Measurements from ENCODE around the gene NXF1. TPM values are rescaled to one million over a fixed set of nuclear protein-coding genes. Genes with fewer than 3 reads are reported as not detected.
A peak's percentile ranks its signal among the peaks of the same experiment; 100 is the strongest.

NXF1 gene
- total and polyA plus RNA-seq, 10 of the 15 experiments (the other 5 are each of a cell fraction or from before 2014, with no cell fraction given) = 20.7 to 84.9 (median 40.6) TPM

DNA sequence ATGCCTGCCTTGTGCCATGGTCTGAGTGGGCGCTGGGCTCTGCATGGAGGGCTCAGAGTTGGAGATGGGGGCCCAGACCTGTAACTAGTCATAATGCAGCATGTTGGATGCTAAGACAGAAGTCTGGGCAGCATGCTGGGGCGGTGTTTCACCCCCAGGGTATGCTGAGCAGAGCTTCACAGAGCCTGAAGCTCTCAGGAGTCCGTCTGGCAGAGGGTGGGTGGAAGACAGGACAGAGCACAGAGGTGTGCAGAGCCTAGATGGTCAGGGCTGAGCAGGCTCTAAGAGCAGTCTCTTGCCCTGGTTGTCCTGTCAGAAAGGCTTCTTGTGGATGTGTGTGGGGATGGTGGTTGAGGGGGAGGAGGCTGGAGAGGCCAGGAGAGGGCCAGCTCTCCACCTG lies 26.8 kb downstream of the NXF1 start:
- H3K4me2 ChIP-seq (ENCODE audit: control insufficient read depth, insufficient read depth) = no peak overlapping the region
- no peaks in the 10 kb centered on the region for H4K20me1 ChIP-seq (ENCODE audit: control insufficient read depth, insufficient read depth)
- POLR2A ChIA-PET = interaction anchor here (0.5 kb wide), 1 partner anchor 34 kb away, joined by 3 read pairs; no protein-coding TSS in a partner anchor
- RAD21 ChIA-PET (ENCODE audit: unreplicated experiment) = interaction anchor here (1.1 kb wide), 1 partner anchor 8 kb away, joined by 4 read pairs; no protein-coding TSS in a partner anchor
- intact Hi-C loops (cut with micrococcal nuclease; ENCODE audit: unreplicated experiment) = no loop called here
- FAIRE-seq (no peak), ATAC-seq (no peak; the same call in 2 of the 3 replicates), DNase-seq (ENCODE audit: low read depth, low spot score) (no peak)
- TF ChIP-seq STAT3 (IDR thresholded peaks at IDR 0.05; ENCODE audit: low read depth, low read length) = no peak
- TF ChIP-seq MEF2B (IDR thresholded peaks at IDR 0.05; ENCODE audit: partially characterized antibody, poor library complexity, severe bottlenecking) = no peak
- no peak for TF ChIP-seq MYC (IDR thresholded peaks at IDR 0.05; ENCODE audit: insufficient read depth, insufficient read length, insufficient replicate concordance, low read length, severe bottlenecking)
- H3K9me3 ChIP-seq (replicated peaks; ENCODE audit: control insufficient read depth, insufficient read depth, low read length) = no peaks in the 10 kb centered on the region
- no peak overlapping the region for H2AFZ ChIP-seq (ENCODE audit: control insufficient read depth, low read depth, low read length)
- WGBS (ENCODE audit: insufficient coverage, insufficient replicate concordance, low lambda C conversion rate, missing lambda C conversion rate) = 92% methylated on average over 3 of the region's 3 CpGs
- H3K27me3 ChIP-seq (replicated peaks in 1 of 2; ENCODE audit: control insufficient read depth in 2 of 2, insufficient read depth in 2 of 2, low read length in 1 of 2) = no peaks in the 10 kb centered on the region
- H3K36me3 ChIP-seq (ENCODE audit: control insufficient read depth in 2 of 2, insufficient read depth in 2 of 2, low read length in 1 of 2) = peaks cover 12 to 16% of the 10 kb centered on the region in 2 experiments; a peak in 3 of 4 replicates
- H3K9ac ChIP-seq (ENCODE audit: control insufficient read depth, insufficient read depth, low read length) = no peak overlapping the region
- SMC1A ChIA-PET (ENCODE audit: uncharacterized antibody, unreplicated experiment) = no interaction called here
- no peak overlapping the region for H3K27ac ChIP-seq (ENCODE audit: control insufficient read depth, insufficient read depth)
- BruUV-seq (replicated peaks) = no TSS peak
- in situ Hi-C loops (cut with MboI) = no loop called here
- peaks cover 4% of the 10 kb centered on the region for H3K4me1 ChIP-seq (ENCODE audit: control insufficient read depth, insufficient read depth, low read length)
- CTCF ChIA-PET = interaction anchor here (0.6 to 9.6 kb wide), 3 partner anchors 8 to 106 kb away, joined by 3 to 85 read pairs (median 3); partner anchors contain the start of gene TMEM179B
- no peak overlapping the region for H3K4me3 ChIP-seq
- peaks cover 2% of the 10 kb centered on the region for H3K79me2 ChIP-seq (ENCODE audit: control insufficient read depth, insufficient read depth, low read length)

DNA sequence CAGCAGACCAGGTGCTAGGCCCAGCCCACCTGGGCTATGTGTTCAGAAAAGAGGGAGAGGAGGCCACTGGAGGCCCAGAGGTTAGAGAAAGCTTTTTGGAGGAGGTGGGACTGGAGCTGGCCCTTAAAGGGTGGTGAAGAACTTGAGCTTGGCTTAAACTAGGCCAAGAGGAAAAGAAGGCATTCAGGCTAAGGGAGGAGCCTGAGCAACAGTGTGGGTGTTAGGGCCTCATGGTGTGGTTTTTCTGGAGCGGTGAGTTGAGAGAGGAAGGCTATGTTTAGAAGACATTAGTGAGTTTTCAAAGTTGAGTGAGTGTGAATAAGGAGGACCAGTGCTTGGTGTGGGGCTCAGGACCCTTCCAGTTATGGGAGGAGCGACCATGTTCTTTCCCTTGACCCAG lies 27.9 kb downstream of the NXF1 start:
- ATAC-seq = peak; percentile 27; the same call in 2 of the 3 replicates
- peak overlapping the region; percentile 22 for H3K27ac ChIP-seq (ENCODE audit: control insufficient read depth, insufficient read depth)
- ChIA-PET RAD21 (ENCODE audit: unreplicated experiment) (interaction anchor here (0.9 to 1.1 kb wide), 2 partner anchors 9 to 84 kb away, joined by 3 to 4 read pairs; no protein-coding TSS in a partner anchor), CTCF (interaction anchor here (1.4 to 9.6 kb wide), 2 partner anchors 9 to 107 kb away, joined by 3 to 85 read pairs; partner anchors contain the start of gene TMEM179B), SMC1A (ENCODE audit: uncharacterized antibody, unreplicated experiment) (interaction anchor here (1.0 kb wide), 1 partner anchor 93 kb away, joined by 3 read pairs; no protein-coding TSS in a partner anchor), POLR2A (interaction anchor here (0.7 to 0.9 kb wide), 3 partner anchors 11 to 64 kb away, joined by 3 to 4 read pairs (median 3); no protein-coding TSS in a partner anchor)
- no peaks in the 10 kb centered on the region for H4K20me1 ChIP-seq (ENCODE audit: control insufficient read depth, insufficient read depth)
- FAIRE-seq = no peak
- H3K4me1 ChIP-seq (ENCODE audit: control insufficient read depth, insufficient read depth, low read length) = peaks cover 6% of the 10 kb centered on the region
- H3K9ac ChIP-seq (ENCODE audit: control insufficient read depth, insufficient read depth, low read length) = no peak overlapping the region
- in situ Hi-C loops (cut with MboI) = no loop called here
- DNase-seq (ENCODE audit: low read depth, low spot score) = no peak
- no peaks in the 10 kb centered on the region for H3K9me3 ChIP-seq (replicated peaks; ENCODE audit: control insufficient read depth, insufficient read depth, low read length)
- H3K27me3 ChIP-seq (replicated peaks in 1 of 2; ENCODE audit: control insufficient read depth in 2 of 2, insufficient read depth in 2 of 2, low read length in 1 of 2) = no peaks in the 10 kb centered on the region
- no TSS peak for BruUV-seq (replicated peaks)
- H2AFZ ChIP-seq (ENCODE audit: control insufficient read depth, low read depth, low read length) = no peak overlapping the region
- no peak overlapping the region for H3K4me3 ChIP-seq
- peaks cover 4% of the 10 kb centered on the region for H3K79me2 ChIP-seq (ENCODE audit: control insufficient read depth, insufficient read depth, low read length)
- 0% methylated on average over 1 of the region's 2 CpGs for whole genome bisulfite sequencing (ENCODE audit: insufficient coverage, insufficient replicate concordance, low lambda C conversion rate, missing lambda C conversion rate)
- TF ChIP-seq EGR1 (IDR thresholded peaks at IDR 0.05; ENCODE audit: borderline replicate concordance in 1 of 2, low read depth in 2 of 2, low read length in 2 of 2) = peak in 1 of 2 experiments; percentile 39; a peak in 1 of 3 replicates
- TF ChIP-seq CUX1 (IDR thresholded peaks at IDR 0.05; ENCODE audit: insufficient replicate concordance, low read depth, low read length) = no peak
- peak; percentile 80 for TF ChIP-seq RUNX3 (IDR thresholded peaks at IDR 0.05; ENCODE audit: low read length)
- intact Hi-C loops (cut with micrococcal nuclease; ENCODE audit: unreplicated experiment) = no loop called here
- H3K36me3 ChIP-seq (ENCODE audit: control insufficient read depth in 2 of 2, insufficient read depth in 2 of 2, low read length in 1 of 2) = peaks cover 8 to 16% of the 10 kb centered on the region in 2 experiments; a peak in 3 of 4 replicates
- 0 out of 2 replicates have a peak overlapping the region, but pooled peaks have one; percentile 0 for H3K4me2 ChIP-seq (ENCODE audit: control insufficient read depth, insufficient read depth)
